ENCODE data around the gene ZP4.

The ZP4 gene

DNA sequence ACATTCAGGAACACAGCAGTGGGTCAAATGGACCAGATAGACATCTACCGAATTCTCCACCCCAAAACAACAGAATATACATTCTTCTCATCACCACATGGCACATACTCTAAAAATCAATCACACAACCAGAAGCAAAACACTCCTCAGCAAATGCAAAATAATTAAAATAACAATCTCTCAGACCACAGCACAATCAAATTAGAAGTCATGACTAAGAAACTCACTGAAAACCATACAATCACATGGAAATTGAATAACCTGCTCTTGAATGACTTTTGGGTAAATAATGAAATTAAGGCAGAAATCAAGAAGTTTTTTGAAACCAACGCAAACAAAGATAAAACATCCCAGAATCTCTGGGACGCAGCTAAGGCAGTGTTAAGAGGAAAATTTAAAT lies 49.2 kb downstream of the ZP4 start:
- DNase-seq (ENCODE audit: extremely low read depth, low read depth): no peak
- TF ChIP-seq, protein P1, sequence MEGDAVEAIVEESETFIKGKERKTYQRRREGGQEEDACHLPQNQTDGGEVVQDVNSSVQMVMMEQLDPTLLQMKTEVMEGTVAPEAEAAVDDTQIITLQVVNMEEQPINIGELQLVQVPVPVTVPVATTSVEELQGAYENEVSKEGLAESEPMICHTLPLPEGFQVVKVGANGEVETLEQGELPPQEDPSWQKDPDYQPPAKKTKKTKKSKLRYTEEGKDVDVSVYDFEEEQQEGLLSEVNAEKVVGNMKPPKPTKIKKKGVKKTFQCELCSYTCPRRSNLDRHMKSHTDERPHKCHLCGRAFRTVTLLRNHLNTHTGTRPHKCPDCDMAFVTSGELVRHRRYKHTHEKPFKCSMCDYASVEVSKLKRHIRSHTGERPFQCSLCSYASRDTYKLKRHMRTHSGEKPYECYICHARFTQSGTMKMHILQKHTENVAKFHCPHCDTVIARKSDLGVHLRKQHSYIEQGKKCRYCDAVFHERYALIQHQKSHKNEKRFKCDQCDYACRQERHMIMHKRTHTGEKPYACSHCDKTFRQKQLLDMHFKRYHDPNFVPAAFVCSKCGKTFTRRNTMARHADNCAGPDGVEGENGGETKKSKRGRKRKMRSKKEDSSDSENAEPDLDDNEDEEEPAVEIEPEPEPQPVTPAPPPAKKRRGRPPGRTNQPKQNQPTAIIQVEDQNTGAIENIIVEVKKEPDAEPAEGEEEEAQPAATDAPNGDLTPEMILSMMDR (IDR thresholded peaks at IDR 0.05; ENCODE audit: low read depth, low read length): no peak

DNA sequence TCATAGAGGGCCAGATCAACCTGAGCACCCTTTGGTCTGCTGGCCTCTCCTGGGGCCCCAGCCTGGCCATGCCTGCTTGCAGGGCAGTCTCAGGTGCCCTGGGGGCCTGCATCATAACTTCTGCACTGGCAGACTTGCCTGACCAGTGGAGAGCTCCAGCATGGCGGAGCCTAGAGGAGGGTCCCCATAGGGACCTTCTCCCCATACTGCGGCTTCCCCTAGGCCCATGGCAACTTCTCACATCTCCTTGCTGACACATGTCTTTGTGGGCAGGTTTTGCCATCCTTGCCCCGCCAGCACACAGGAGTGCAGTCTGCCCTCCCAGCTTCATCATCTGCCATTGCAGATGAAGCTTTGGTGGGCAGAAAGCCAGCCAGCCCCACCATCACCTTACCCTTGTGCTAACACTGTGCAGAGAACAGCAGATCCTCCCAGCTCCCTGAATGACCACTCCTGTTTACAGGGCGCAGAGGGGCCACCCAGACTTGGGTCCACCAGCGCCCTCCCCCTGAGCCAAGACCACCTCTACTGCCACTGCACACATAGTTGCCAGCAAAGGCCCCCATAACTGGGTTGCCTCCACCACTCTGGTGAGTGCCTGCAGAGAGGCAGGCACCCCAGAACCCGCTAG lies 51.7 kb downstream of the ZP4 start:
- TF ChIP-seq, protein P1 (IDR thresholded peaks at IDR 0.05; ENCODE audit: low read depth, low read length): no peak
- no peak for DNase-seq (ENCODE audit: extremely low read depth, low read depth)

GRCh38 chr1:237838320-237838719 lies 52.4 kb downstream of the ZP4 start:
- TF ChIP-seq, protein P1 (IDR thresholded peaks at IDR 0.05; ENCODE audit: low read depth, low read length): no peak
- DNase-seq (ENCODE audit: extremely low read depth, low read depth): no peak

GRCh38 chr1:237834461-237834860 lies 56.3 kb downstream of the ZP4 start:
- no peak for DNase-seq (ENCODE audit: extremely low read depth, low read depth)
- TF ChIP-seq, protein P1 (IDR thresholded peaks at IDR 0.05; ENCODE audit: low read depth, low read length): no peak

- TF ChIP-seq, protein P1 (IDR thresholded peaks at IDR 0.05; ENCODE audit: low read depth, low read length): no peak
- no peak for DNase-seq (ENCODE audit: extremely low read depth, low read depth)
Observed at GRCh38 chr1:237834048-237834447, 56.7 kb downstream of the ZP4 start.

GRCh38 chr1:237832858-237833257 lies 57.9 kb downstream of the ZP4 start:
- TF ChIP-seq, protein P1 (IDR thresholded peaks at IDR 0.05; ENCODE audit: low read depth, low read length): no peak
- no peak for DNase-seq (ENCODE audit: extremely low read depth, low read depth)
